GM19025 (cell line): ENCODE data around the gene CCHCR1.

Experiments
- ATAC-seq: cut with Tn5 transposase; IDR thresholded peaks from one replicate; pipeline ENCODE4 v1.9.1; 2021; ENCODE audit warnings: mild to moderate bottlenecking, low read depth, moderate library complexity; ENCODE audit not compliant: unreplicated experiment

The CCHCR1 gene

DNA sequence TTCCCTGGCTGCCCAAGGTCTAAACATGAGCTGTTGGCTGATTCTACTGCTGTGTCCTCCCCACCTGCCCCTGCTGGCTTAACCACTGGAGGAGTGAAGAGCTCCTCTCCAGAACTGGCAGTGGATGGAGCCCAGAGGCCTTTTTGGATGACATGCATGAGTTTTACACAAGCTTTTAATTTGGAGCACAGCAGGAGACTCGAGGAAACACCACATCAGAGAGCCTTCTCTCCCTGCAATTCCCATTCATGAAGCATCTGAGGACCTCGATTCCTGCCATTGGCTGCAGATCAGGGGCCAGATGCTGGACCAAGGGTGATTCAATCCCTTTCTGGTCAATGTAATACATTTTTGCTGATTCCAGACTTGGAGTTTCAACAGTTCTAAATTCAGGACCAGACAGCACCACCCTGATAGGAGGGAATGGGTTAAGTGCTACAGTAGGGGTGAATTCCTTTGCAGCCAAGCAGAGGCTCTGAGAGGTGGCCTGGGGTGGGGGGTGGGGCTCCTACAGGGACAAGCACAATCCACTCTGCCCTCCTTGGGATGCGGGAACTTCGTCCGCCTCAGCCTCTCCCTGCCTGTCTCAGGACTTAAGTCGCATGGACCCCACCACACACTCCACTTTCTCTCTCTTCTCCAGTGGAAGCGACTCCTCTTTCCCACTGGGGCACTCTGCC is 43.6 kb downstream of the CCHCR1 start:
- ATAC-seq: no peak

DNA sequence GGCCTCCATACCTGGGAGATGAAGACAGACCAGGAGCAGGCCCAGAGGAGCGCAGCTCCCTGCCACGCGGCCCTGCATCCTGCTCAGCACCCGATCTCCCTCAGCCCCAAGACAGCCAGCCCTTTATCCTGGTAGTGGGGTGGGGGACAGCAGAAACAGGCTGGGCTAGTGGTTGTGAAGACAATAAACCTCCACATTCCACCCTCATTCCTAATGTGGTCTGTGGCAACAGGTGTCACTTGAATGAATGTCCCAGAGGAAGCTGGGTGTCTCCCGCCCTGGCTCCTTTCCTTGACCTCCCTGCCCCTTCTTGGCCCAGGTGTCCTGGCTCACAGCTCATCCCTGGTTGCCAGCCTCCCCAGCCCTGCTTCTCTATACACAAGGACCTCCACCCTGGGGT is 45.1 kb downstream of the CCHCR1 start, which contains the start of gene C6orf15:
Gene C6orf15, minus strand, starts transcription at position 98 of the 400 bp plus-strand sequence. Its CDS starts 20 bp downstream, at position 78.
- ATAC-seq: no peak

DNA sequence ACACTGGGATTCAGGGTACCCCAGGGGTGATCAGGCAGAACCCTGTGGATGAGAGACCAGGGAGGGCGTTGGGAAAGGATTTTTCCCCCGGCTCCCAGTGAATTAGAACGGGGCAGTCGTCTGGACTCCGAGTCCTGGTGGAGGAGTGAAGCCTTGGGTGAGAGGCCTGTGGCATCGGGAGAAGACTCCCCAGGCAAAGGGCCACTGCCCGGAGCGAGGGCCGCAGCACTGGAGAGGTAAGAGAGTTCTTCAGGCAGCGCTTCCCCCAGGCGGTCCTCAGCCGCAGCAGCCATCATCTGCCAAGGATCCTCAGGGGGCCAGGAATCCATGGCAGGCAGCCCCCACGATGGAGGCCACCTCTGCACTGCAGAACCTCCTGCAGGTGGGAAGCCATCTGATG is 45.9 kb downstream of the CCHCR1 start:
- no peak for ATAC-seq

GRCh38 chr6:31110825-31111582 is 46.6 kb downstream of the CCHCR1 start:
- no peak for ATAC-seq

- ATAC-seq: no peak
Observed at GRCh38 chr6:31107052-31107451, 50.5 kb downstream of the CCHCR1 start.

DNA sequence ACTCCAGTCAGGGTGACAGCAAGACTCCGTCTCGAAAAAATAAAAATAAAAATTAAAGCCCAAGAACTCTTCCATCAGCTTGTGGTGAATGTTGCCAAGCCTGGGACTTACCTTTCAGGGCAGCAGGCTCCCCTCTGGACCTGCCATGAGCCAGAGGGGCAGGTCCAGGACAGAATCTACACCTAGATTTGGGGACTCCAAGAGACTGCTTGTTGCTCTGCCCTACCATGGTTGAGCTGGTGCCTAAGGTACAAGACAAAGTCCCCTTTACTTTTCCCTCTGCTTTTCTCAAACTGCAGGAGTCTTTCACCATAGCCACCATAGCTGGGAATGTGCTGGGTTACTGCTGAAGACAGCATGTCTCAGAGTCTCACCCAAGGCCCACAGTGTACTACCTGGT is 54.5 kb downstream of the CCHCR1 start:
- ATAC-seq: no peak

- ATAC-seq: no peak
Observed at GRCh38 chr6:31098449-31098938, 59.1 kb downstream of the CCHCR1 start.

DNA sequence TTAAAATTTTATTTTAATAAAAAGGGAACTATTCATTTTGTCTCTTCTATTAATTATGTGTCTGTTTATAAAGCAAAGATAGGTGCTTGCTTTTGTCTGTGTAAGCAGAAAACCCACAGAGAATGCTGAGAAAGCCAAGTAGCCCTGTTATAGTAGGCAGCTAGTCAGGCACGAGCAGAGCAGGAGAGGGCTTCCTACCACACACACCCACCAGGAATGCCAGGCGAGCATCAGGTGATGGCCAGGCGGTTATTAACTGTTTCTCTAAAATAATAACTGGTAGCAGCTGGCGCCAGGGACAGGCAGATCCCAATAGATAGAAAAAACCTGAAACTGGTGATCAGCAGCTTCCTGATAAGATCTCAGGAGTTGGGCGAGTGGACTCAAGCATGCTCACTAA is 60.9 kb downstream of the CCHCR1 start:
- no peak for ATAC-seq

DNA sequence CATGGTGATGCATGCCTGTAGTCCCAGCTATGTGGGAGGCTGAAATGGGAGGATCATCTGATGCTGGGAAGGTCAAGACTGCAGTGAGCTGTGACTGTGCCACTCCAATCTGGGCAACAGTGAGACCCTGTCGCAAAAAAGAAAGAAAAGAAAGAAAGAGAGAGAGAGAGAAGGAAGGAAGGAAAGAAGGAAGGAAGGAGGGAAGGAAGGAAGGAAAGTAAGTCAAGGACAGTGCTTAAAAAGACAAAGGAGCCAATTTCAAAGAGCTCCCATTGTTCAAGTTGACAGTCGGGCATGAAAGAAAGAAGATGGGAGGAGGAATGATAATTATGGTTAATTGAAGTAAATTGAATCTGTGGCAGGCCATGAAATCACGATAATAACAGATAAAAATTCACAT is 61.4 kb downstream of the CCHCR1 start:
- no peak for ATAC-seq

DNA sequence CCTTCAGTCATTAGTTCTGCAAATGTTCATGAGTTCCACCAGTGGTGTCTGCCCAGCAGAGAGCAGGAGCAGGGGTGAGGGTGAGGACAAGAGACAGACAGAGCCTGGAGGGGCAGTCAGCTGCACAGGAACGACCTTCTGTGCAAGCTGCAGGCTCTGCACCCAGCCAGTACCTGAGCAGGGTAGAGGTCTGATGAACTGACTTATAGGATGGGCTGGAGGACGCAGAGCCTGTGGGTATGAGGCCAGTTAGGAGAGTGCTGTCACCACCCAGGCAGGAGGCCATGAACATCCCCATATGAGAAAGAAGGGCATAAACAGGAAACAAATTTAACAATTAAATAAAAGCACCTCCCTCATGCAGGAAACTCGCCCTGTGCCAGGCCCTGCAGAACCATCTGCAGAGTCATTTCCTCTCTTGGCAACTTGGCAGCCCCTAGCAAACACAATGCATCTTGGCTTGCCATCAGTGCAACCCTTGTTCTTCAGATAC is 63.2 kb downstream of the CCHCR1 start:
- no peak for ATAC-seq

GRCh38 chr6:31092769-31093505 is 64.7 kb downstream of the CCHCR1 start:
- no peak for ATAC-seq
